DND-41 (cell line): Measurements from ENCODE around the gene ATG5.
A peak's percentile ranks its signal among the peaks of the same experiment; 100 is the strongest.

Experiments used
- ATAC-seq: fragments of 200-7000 bp; cut with Tn5 transposase; 3 replicates; pipeline ENCODE4 v1.9.1; 2021; ENCODE audit warnings: low read depth; ENCODE audit not compliant: insufficient read depth
- DNase-seq: peaks from one replicate; pipeline ENCODE4 v3.0.0-alpha.2; 2020
- H2AFZ ChIP-seq: 2 replicates; pipeline ENCODE4 v1.6.0; 2012; ENCODE audit warnings: low read depth, low read length
- H3K27ac ChIP-seq: 2 replicates; pipeline ENCODE4 v1.5.1; 2012; ENCODE audit warnings: low read length, inconsistent platforms
- H3K27me3 ChIP-seq: fragments of 200-600 bp; sonication (generic); 2 replicates; pipeline ENCODE4 v1.6.0; 2012; ENCODE audit warnings: low read length, mild to moderate bottlenecking, inconsistent platforms; ENCODE audit not compliant: insufficient read depth, poor library complexity
- H3K36me3 ChIP-seq: 2 replicates; pipeline ENCODE4 v1.5.1; 2012; ENCODE audit warnings: low read length, inconsistent platforms; ENCODE audit not compliant: insufficient read depth
- H3K4me1 ChIP-seq: 2 replicates; pipeline ENCODE4 v1.5.1; 2012; ENCODE audit warnings: mild to moderate bottlenecking, low read length; ENCODE audit not compliant: insufficient read depth
- H3K4me2 ChIP-seq: 2 replicates; pipeline ENCODE4 v1.6.0; 2012; ENCODE audit warnings: mild to moderate bottlenecking, moderate library complexity, low read length, inconsistent platforms; ENCODE audit not compliant: insufficient read depth
- H3K4me3 ChIP-seq, 2 experiments: fragments of 200-600 bp in 1 of 2; shearing (Covaris generic) in 1 of 2; 2 replicates each; pipeline ENCODE4 v1.5.1; 2012 to 2016; ENCODE audit warnings: inconsistent platforms in 2 of 2, low read length in 2 of 2, mild to moderate bottlenecking in 2 of 2, low read depth in 1 of 2, moderate library complexity in 1 of 2
- H3K79me2 ChIP-seq: 2 replicates; pipeline ENCODE4 v1.6.0; 2012; ENCODE audit warnings: low read length, inconsistent platforms; ENCODE audit not compliant: insufficient read depth
- H3K9ac ChIP-seq: 2 replicates; pipeline ENCODE4 v1.6.0; 2012; ENCODE audit warnings: low read depth, mild to moderate bottlenecking, inconsistent platforms, low read length, moderate library complexity
- H3K9me3 ChIP-seq: 2 replicates; pipeline ENCODE4 v1.5.1; 2012; ENCODE audit warnings: low read length, moderate library complexity, mild to moderate bottlenecking, inconsistent platforms; ENCODE audit not compliant: insufficient read depth, severe bottlenecking
- H4K20me1 ChIP-seq: 2 replicates; pipeline ENCODE4 v1.6.0; 2012; ENCODE audit warnings: low read length; ENCODE audit not compliant: insufficient read depth
- EZH2 ChIP-seq: IDR thresholded peaks from 3 replicates; pipeline ENCODE4 v1.6.1; 2012; ENCODE audit warnings: borderline replicate concordance, low read depth, mild to moderate bottlenecking, moderate library complexity, low read length, inconsistent platforms; ENCODE audit not compliant: severe bottlenecking
- TF ChIP-seq, protein P1 (sequence below): IDR thresholded peaks from 2 replicates; pipeline ENCODE4 v1.5.1; 2012; ENCODE audit warnings: borderline replicate concordance, low read length, moderate library complexity, mild to moderate bottlenecking; ENCODE audit not compliant: poor library complexity, severe bottlenecking; ENCODE audit errors: extremely low read depth

The ATG5 gene

DNA sequence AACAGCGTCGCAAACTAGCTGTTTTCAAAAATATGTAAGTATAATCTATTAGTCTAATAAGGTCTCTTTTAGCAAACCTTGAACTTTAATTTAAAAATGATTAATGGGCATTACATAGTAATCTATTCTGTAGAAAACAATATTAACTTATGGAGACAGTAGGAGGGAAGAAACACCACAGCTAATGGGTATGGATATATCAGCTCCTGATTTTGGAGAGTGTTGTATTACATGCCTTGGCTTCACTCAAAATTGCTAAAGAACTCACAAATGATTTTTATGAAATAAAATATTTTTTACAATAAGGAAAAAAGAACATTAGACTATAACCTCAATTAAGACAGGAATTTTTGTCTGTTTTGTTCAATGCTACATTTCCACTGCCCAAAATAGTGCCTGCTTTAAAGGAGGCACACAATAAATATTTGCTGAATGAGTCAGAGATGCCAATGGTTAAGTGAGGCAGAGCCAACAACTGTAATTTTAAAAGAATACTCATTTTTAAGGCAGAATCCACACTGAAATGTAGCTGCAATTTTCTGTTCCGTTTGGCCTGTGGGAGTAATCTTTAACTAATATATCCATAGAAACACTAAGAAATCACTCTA is 15.7 kb downstream of the ATG5 start:
- no peak for DNase-seq
- H2AFZ ChIP-seq = no peak overlapping the region
- no peak overlapping the region for H3K4me3 ChIP-seq
- H3K9ac ChIP-seq = no peak overlapping the region
- H3K27ac ChIP-seq = no peak overlapping the region
- peaks cover 71% of the 10 kb centered on the region for H3K79me2 ChIP-seq
- no peak for TF ChIP-seq EZH2
- TF ChIP-seq, protein P1, sequence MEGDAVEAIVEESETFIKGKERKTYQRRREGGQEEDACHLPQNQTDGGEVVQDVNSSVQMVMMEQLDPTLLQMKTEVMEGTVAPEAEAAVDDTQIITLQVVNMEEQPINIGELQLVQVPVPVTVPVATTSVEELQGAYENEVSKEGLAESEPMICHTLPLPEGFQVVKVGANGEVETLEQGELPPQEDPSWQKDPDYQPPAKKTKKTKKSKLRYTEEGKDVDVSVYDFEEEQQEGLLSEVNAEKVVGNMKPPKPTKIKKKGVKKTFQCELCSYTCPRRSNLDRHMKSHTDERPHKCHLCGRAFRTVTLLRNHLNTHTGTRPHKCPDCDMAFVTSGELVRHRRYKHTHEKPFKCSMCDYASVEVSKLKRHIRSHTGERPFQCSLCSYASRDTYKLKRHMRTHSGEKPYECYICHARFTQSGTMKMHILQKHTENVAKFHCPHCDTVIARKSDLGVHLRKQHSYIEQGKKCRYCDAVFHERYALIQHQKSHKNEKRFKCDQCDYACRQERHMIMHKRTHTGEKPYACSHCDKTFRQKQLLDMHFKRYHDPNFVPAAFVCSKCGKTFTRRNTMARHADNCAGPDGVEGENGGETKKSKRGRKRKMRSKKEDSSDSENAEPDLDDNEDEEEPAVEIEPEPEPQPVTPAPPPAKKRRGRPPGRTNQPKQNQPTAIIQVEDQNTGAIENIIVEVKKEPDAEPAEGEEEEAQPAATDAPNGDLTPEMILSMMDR = no peak
- peaks cover 54% of the 10 kb centered on the region for H3K36me3 ChIP-seq
- H3K27me3 ChIP-seq = no peaks in the 10 kb centered on the region
- H3K9me3 ChIP-seq = no peaks in the 10 kb centered on the region
- no peak overlapping the region for H3K4me2 ChIP-seq
- no peak for ATAC-seq
- no peaks in the 10 kb centered on the region for H4K20me1 ChIP-seq
- H3K4me1 ChIP-seq = no peaks in the 10 kb centered on the region; the same call in 1 of the 2 replicates

DNA sequence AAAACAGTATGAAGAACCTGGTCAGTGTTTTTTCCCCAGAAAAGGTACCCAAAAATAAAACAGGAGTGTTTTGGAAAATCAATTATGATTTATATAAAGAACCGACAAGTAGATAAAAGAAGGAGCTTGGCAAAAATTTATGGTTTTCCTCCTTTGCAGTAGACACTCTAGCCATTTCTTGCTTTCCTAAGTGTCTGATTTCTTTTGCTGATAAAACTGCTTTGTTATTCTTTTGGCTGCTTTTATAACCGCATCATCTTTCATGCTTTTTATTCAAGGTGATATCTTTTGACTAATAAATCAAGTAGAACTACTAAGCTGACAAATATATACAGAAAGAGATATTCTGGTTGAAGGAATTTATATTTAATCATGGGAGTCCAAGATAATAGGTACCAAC is 16.6 kb downstream of the ATG5 start:
- no peaks in the 10 kb centered on the region for H4K20me1 ChIP-seq
- H3K9me3 ChIP-seq = no peaks in the 10 kb centered on the region
- peaks cover 74% of the 10 kb centered on the region for H3K79me2 ChIP-seq
- no peak for DNase-seq
- no peak overlapping the region for H3K4me3 ChIP-seq
- no peaks in the 10 kb centered on the region; the same call in 1 of the 2 replicates for H3K4me1 ChIP-seq
- ATAC-seq = no peak
- no peak overlapping the region for H3K4me2 ChIP-seq
- no peaks in the 10 kb centered on the region for H3K27me3 ChIP-seq
- H2AFZ ChIP-seq = no peak overlapping the region
- no peak overlapping the region for H3K9ac ChIP-seq
- TF ChIP-seq, protein P1 = no peak
- no peak for TF ChIP-seq EZH2
- no peak overlapping the region for H3K27ac ChIP-seq
- H3K36me3 ChIP-seq = peaks cover 49% of the 10 kb centered on the region; the same call in 1 of the 2 replicates

GRCh38 chr6:106305740-106306139 is 19.8 kb downstream of the ATG5 start:
- peaks cover 7% of the 10 kb centered on the region; the same call in 1 of the 2 replicates for H4K20me1 ChIP-seq
- no peak for ATAC-seq
- H3K4me3 ChIP-seq = no peak overlapping the region
- no peaks in the 10 kb centered on the region for H3K9me3 ChIP-seq
- TF ChIP-seq, protein P1 = no peak
- no peak for TF ChIP-seq EZH2
- H3K9ac ChIP-seq = no peak overlapping the region
- peaks cover 77% of the 10 kb centered on the region for H3K79me2 ChIP-seq
- H3K27ac ChIP-seq = no peak overlapping the region
- H3K4me1 ChIP-seq = no peaks in the 10 kb centered on the region
- no peaks in the 10 kb centered on the region for H3K27me3 ChIP-seq
- H3K36me3 ChIP-seq = peaks cover 28% of the 10 kb centered on the region; the same call in 1 of the 2 replicates
- H2AFZ ChIP-seq = no peak overlapping the region
- no peak for DNase-seq
- no peak overlapping the region for H3K4me2 ChIP-seq

- H3K27me3 ChIP-seq = no peaks in the 10 kb centered on the region
- no peak overlapping the region for H3K4me3 ChIP-seq
- TF ChIP-seq, protein P1 = peak; percentile 63
- TF ChIP-seq EZH2 = no peak
- H3K27ac ChIP-seq = no peak overlapping the region
- H3K9ac ChIP-seq = no peak overlapping the region
- DNase-seq (no peak), ATAC-seq (peak; percentile 62; the same call in 2 of the 3 replicates)
- H3K4me1 ChIP-seq = no peaks in the 10 kb centered on the region
- no peak overlapping the region for H3K4me2 ChIP-seq
- H3K79me2 ChIP-seq = peaks cover 81% of the 10 kb centered on the region
- H2AFZ ChIP-seq = no peak overlapping the region
- peaks cover 6% of the 10 kb centered on the region; the same call in 1 of the 2 replicates for H3K36me3 ChIP-seq
- no peaks in the 10 kb centered on the region for H3K9me3 ChIP-seq
- peaks cover 7% of the 10 kb centered on the region; the same call in 1 of the 2 replicates for H4K20me1 ChIP-seq
These were observed 24.6 kb downstream of the ATG5 start for GRCh38 chr6:106300944-106301343.
